IMR-90 (cell line): ENCODE results near the gene HDAC7. TPM values are rescaled to one million over a fixed set of nuclear protein-coding genes. Genes with fewer than 3 reads are reported as not detected.

ENCODE experiments used
- ATAC-seq: fragments of 200-7000 bp; cut with Tn5 transposase; 2 replicates; pipeline ENCODE4 v1.9.1; 2020; ENCODE audit warnings: low read depth, mild to moderate bottlenecking, moderate library complexity
- BruUV-seq: library from RNA; stranded (reverse); fragments of 400-500 nt; replicated peaks from 2 replicates; lab custom pipeline; 2021; lab: Mats Ljungman, UMichigan
- CTCF ChIA-PET: fragments of 300-600 bp; formaldehyde crosslinking; extraction: SDS; loops from one replicate; lab custom pipeline; 2021; ENCODE audit warnings: antibody characterized with exemption; lab: Yijun Ruan, JAX
- POLR2A ChIA-PET: fragments of 300-600 bp; sonication (Branson Sonifier 250); formaldehyde crosslinking; loops from one replicate; lab custom pipeline; 2022; ENCODE audit warnings: antibody characterized with exemption; ENCODE audit not compliant: unreplicated experiment; lab: Charles Lee
- DNase-seq: peaks from one replicate; pipeline ENCODE4 v3.0.0; 2013
- H2AFZ ChIP-seq: replicated peaks from 2 replicates; pipeline ENCODE3; 2013; ENCODE audit warnings: low read length, mild to moderate bottlenecking; ENCODE audit not compliant: poor library complexity
- H2AK5ac ChIP-seq: 2 replicates; pipeline ENCODE4 v1.6.1; 2013; ENCODE audit warnings: low read depth, low read length, inconsistent platforms
- H2AK9ac ChIP-seq: replicated peaks from 2 replicates; pipeline ENCODE3; 2013; ENCODE audit warnings: mild to moderate bottlenecking, low read depth, low read length, moderate library complexity; ENCODE audit not compliant: poor library complexity
- H2BK120ac ChIP-seq: 2 replicates; pipeline ENCODE4 v1.6.1; 2013; ENCODE audit warnings: low read depth, low read length, inconsistent platforms
- H2BK15ac ChIP-seq: 3 replicates; pipeline ENCODE4 v1.6.1; 2013; ENCODE audit warnings: low read depth, low read length, inconsistent platforms
- H2BK20ac ChIP-seq: 2 replicates; pipeline ENCODE4 v1.6.1; 2013; ENCODE audit warnings: low read depth, mild to moderate bottlenecking, inconsistent platforms, low read length, moderate library complexity
- H2BK5ac ChIP-seq: 2 replicates; pipeline ENCODE4 v1.6.1; 2013; ENCODE audit warnings: mild to moderate bottlenecking, low read depth, low read length, inconsistent platforms; ENCODE audit not compliant: poor library complexity, severe bottlenecking
- H3K14ac ChIP-seq: replicated peaks from 2 replicates; pipeline ENCODE4 v1.6.1; 2013; ENCODE audit warnings: low read depth, low read length, inconsistent platforms
- H3K18ac ChIP-seq: 2 replicates; pipeline ENCODE4 v1.6.1; 2013; ENCODE audit warnings: low read depth, low read length, control low read depth
- H3K23ac ChIP-seq: 2 replicates; pipeline ENCODE4 v1.6.1; 2013; ENCODE audit warnings: low read depth, low read length, inconsistent platforms
- H3K27ac ChIP-seq: 2 replicates; pipeline ENCODE4 v1.5.1; 2013; ENCODE audit warnings: mild to moderate bottlenecking, control low read depth, low read length; ENCODE audit not compliant: insufficient read depth
- H3K27me3 ChIP-seq: 2 replicates; pipeline ENCODE4 v1.6.1; 2013; ENCODE audit warnings: low read length; ENCODE audit not compliant: control insufficient read depth, insufficient read depth
- H3K36me3 ChIP-seq: 2 replicates; pipeline ENCODE4 v1.6.1; 2013; ENCODE audit warnings: low read length, mixed read lengths; ENCODE audit not compliant: control insufficient read depth, insufficient read depth
- H3K4ac ChIP-seq: 2 replicates; pipeline ENCODE4 v1.6.1; 2013; ENCODE audit warnings: low read depth, low read length, inconsistent platforms
- H3K4me1 ChIP-seq: 2 replicates; pipeline ENCODE4 v1.6.1; 2013; ENCODE audit warnings: low read length, mixed read lengths; ENCODE audit not compliant: control insufficient read depth, insufficient read depth
- H3K4me2 ChIP-seq: 2 replicates; pipeline ENCODE4 v1.6.1; 2013; ENCODE audit warnings: low read depth, mild to moderate bottlenecking, control low read depth, low read length, moderate library complexity
- H3K4me3 ChIP-seq: 2 replicates; pipeline ENCODE4 v1.5.1; 2013; ENCODE audit warnings: low read depth, mild to moderate bottlenecking, control low read depth, low read length, moderate library complexity; ENCODE audit not compliant: insufficient read depth
- H3K56ac ChIP-seq: 2 replicates; pipeline ENCODE4 v1.6.1; 2013; ENCODE audit warnings: low read length, inconsistent platforms; ENCODE audit not compliant: insufficient read depth; ENCODE audit errors: extremely low read depth
- H3K79me1 ChIP-seq, 2 experiments: 2 replicates each; pipeline ENCODE4 v1.6.1; 2013; ENCODE audit warnings: low read length in 2 of 2, inconsistent platforms in 1 of 2, low read depth in 1 of 2
- H3K9ac ChIP-seq: 2 replicates; pipeline ENCODE4 v1.6.1; 2013; ENCODE audit warnings: low read depth, low read length, control low read depth
- H3K9me1 ChIP-seq: 2 replicates; pipeline ENCODE4 v1.6.1; 2013; ENCODE audit warnings: low read length, inconsistent platforms; ENCODE audit not compliant: insufficient read depth
- H3K9me3 ChIP-seq: 2 replicates; pipeline ENCODE4 v1.6.1; 2013; ENCODE audit warnings: low read length; ENCODE audit not compliant: control insufficient read depth, insufficient read depth
- H4K20me1 ChIP-seq: 2 replicates; pipeline ENCODE4 v1.6.1; 2013; ENCODE audit warnings: low read length, inconsistent platforms; ENCODE audit not compliant: insufficient read depth
- H4K5ac ChIP-seq: 2 replicates; pipeline ENCODE4 v1.6.1; 2013; ENCODE audit warnings: mild to moderate bottlenecking, low read depth, low read length, control low read depth
- H4K8ac ChIP-seq, 2 experiments: 2 replicates each; pipeline ENCODE4 v1.6.1; 2013; ENCODE audit warnings: low read depth in 2 of 2, low read length in 2 of 2, control low read depth in 1 of 2, inconsistent platforms in 1 of 2
- H4K91ac ChIP-seq: 2 replicates; pipeline ENCODE4 v1.6.1; 2013; ENCODE audit warnings: low read depth, low read length, inconsistent platforms; ENCODE audit not compliant: insufficient read depth
- CHD1 ChIP-seq: IDR thresholded peaks from 2 replicates; pipeline ENCODE4 v1.6.1; 2012; ENCODE audit warnings: low read depth, low read length, improper control_type of control experiment
- MXI1 ChIP-seq: IDR thresholded peaks from 2 replicates; pipeline ENCODE4 v1.6.1; 2012; ENCODE audit warnings: low read depth, mild to moderate bottlenecking, low read length, moderate library complexity, borderline replicate concordance
- NFE2L2 ChIP-seq: fragments of 150-350 bp; IDR thresholded peaks from 2 replicates; pipeline ENCODE4 v1.6.1; 2016; ENCODE audit warnings: low read depth, mild to moderate bottlenecking, low read length
- RAD21 ChIP-seq: IDR thresholded peaks from 2 replicates; pipeline ENCODE4 v1.6.1; 2012; ENCODE audit warnings: low read length, improper control_type of control experiment
- SMC3 ChIP-seq: fragments of 150-350 bp; IDR thresholded peaks from 2 replicates; pipeline ENCODE4 v1.6.1; 2016; ENCODE audit warnings: low read depth, mild to moderate bottlenecking, antibody characterized with exemption, low read length, moderate library complexity
- WGBS, 2 experiments: methylation state at CpG; one replicate each; pipeline versions ENCODE4 v1.1.5 to v1.1.7; 2013; ENCODE audit warnings: missing lambda C conversion rate in 2 of 2; ENCODE audit not compliant: insufficient read length in 1 of 2; ENCODE audit errors: extremely low coverage in 2 of 2; 5-methylcytosine and 5-hydroxymethylcytosine counted together
- dilution Hi-C: fragments of 300-500 bp; cut with HindIII; formaldehyde crosslinking; loops from one replicate; pipeline ENCODE4 v1.14.3; 2018; ENCODE audit warnings: low sequenced_read_pairs; ENCODE audit not compliant: unreplicated experiment
- in situ Hi-C: fragments of 300-500 bp; cut with MboI; formaldehyde crosslinking; loops from 3 replicates; pipeline ENCODE4 v1.14.3; 2019; ENCODE audit warnings: low sequenced_read_pairs, inconsistent platforms, mixed read lengths
- intact Hi-C: fragments of 100-400 bp; cut with micrococcal nuclease; formaldehyde crosslinking; loops from 2 replicates; pipeline ENCODE4 v1.10.0; 2022
- polyA plus RNA-seq, 3 experiments: library from polyadenylated mRNA; depleted of rRNA; stranded (reverse); fragments of >200 nt; gene quantifications; 2 replicates each; pipeline ENCODE4 v1.2.3, GENCODE V29; 2012; ENCODE audit warnings: low replicate concordance in 1 of 3
- total RNA-seq: library from RNA; depleted of rRNA; stranded (reverse); fragments of >200 nt; gene quantifications from 2 replicates; pipeline ENCODE4 v1.2.3, GENCODE V29; 2012
- TF ChIP-seq, protein P1 (sequence below): conservative IDR thresholded peaks from 2 replicates; pipeline ENCODE4 v1.5.1; 2012; ENCODE audit warnings: mild to moderate bottlenecking, low read depth, low read length, improper control_type of control experiment

HDAC7 gene
- total and polyA plus RNA-seq, 2 of the 4 experiments (the other 2 are of a cell fraction): 10.4 to 64.7 TPM

DNA sequence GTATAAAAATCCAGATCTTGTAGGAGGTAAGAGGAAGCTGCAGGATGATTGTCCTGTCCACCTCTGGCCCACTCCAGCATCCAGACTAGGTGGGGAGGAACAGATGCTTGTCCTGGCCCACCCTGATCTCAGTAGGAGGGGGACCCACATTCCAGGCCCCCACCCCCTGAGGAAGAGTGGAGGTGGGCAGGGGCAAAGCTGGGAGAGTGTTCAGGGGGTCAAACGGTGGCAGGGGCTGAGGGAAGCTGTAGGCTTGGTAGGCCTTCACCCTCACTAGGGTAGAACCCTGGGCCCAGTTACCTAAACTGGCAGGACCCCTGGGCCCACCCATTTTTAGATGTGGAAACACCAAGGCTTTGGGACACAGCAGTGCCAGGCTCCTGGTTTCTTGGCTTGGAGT is 42.6 kb downstream of the HDAC7 start:
- H3K56ac ChIP-seq: no peak overlapping the region
- peak overlapping the region; percentile 23 for H2AK5ac ChIP-seq
- ATAC-seq: no peak
- H3K79me1 ChIP-seq: peaks cover 0 to 11% of the 10 kb centered on the region in 2 experiments; a peak in 1 of 4 replicates
- peak overlapping the region; percentile 8 for H3K14ac ChIP-seq
- peak overlapping the region; percentile 18 for H2BK20ac ChIP-seq
- H4K91ac ChIP-seq: peak overlapping the region; percentile 91
- H3K4me2 ChIP-seq: no peak overlapping the region
- H3K9me1 ChIP-seq: peaks cover 10% of the 10 kb centered on the region; the same call in 1 of the 2 replicates
- H2AK9ac ChIP-seq: peak overlapping the region; percentile 75
- no peak for DNase-seq
- peak overlapping the region; percentile 6; the same call in 1 of the 2 replicates for H3K23ac ChIP-seq
- H3K4me1 ChIP-seq: peaks cover 25% of the 10 kb centered on the region
- H3K18ac ChIP-seq: peak overlapping the region; percentile 99; the same call in 1 of the 2 replicates
- dilution Hi-C loops: no loop called here
- peak overlapping the region; percentile 99 for H4K5ac ChIP-seq
- peak overlapping the region; percentile 78 to 91 for H4K8ac ChIP-seq
- 60% methylated on average over 1 of the region's 1 CpG; no CpG with 5 or more reads in 1 of the 2 experiments for WGBS, 2 experiments
- peaks cover 11% of the 10 kb centered on the region; the same call in 1 of the 2 replicates for H4K20me1 ChIP-seq
- no TSS peak for BruUV-seq
- ChIA-PET CTCF (interaction anchor here (1.0 to 2.1 kb wide), 2 partner anchors 35 to 62 kb away, joined by 3 to 10 read pairs; no protein-coding TSS in a partner anchor), POLR2A (no interaction called here)
- peak overlapping the region; percentile 72; the same call in 2 of the 3 replicates for H2BK15ac ChIP-seq
- peak overlapping the region; percentile 0 for H2AFZ ChIP-seq
- H3K4me3 ChIP-seq: no peak overlapping the region
- H3K36me3 ChIP-seq: peaks cover 8% of the 10 kb centered on the region; the same call in 1 of the 2 replicates
- intact Hi-C loops: loop anchor here (5.0 to 10.0 kb wide), 2 partner anchors 125 to 742 kb away; no protein-coding TSS in a partner anchor
- peak overlapping the region; percentile 53 for H3K4ac ChIP-seq
- in situ Hi-C loops: loop anchor here (5.0 kb wide), 1 partner anchor 65 kb away; no protein-coding TSS in a partner anchor
- peak overlapping the region; percentile 67 for H2BK120ac ChIP-seq
- TF ChIP-seq SMC3: no peak
- TF ChIP-seq NFE2L2: no peak
- TF ChIP-seq, protein P1, sequence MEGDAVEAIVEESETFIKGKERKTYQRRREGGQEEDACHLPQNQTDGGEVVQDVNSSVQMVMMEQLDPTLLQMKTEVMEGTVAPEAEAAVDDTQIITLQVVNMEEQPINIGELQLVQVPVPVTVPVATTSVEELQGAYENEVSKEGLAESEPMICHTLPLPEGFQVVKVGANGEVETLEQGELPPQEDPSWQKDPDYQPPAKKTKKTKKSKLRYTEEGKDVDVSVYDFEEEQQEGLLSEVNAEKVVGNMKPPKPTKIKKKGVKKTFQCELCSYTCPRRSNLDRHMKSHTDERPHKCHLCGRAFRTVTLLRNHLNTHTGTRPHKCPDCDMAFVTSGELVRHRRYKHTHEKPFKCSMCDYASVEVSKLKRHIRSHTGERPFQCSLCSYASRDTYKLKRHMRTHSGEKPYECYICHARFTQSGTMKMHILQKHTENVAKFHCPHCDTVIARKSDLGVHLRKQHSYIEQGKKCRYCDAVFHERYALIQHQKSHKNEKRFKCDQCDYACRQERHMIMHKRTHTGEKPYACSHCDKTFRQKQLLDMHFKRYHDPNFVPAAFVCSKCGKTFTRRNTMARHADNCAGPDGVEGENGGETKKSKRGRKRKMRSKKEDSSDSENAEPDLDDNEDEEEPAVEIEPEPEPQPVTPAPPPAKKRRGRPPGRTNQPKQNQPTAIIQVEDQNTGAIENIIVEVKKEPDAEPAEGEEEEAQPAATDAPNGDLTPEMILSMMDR: no peak
- no peak for TF ChIP-seq MXI1
- TF ChIP-seq CHD1: no peak
- TF ChIP-seq RAD21: no peak
- H3K9me3 ChIP-seq: no peaks in the 10 kb centered on the region
- H3K9ac ChIP-seq: no peak overlapping the region
- peak overlapping the region; percentile 2 for H2BK5ac ChIP-seq
- peak overlapping the region; percentile 85; the same call in 1 of the 2 replicates for H3K27ac ChIP-seq
- H3K27me3 ChIP-seq: no peaks in the 10 kb centered on the region
